Measurements from ENCODE around the gene GRHL1.

The GRHL1 gene

DNA sequence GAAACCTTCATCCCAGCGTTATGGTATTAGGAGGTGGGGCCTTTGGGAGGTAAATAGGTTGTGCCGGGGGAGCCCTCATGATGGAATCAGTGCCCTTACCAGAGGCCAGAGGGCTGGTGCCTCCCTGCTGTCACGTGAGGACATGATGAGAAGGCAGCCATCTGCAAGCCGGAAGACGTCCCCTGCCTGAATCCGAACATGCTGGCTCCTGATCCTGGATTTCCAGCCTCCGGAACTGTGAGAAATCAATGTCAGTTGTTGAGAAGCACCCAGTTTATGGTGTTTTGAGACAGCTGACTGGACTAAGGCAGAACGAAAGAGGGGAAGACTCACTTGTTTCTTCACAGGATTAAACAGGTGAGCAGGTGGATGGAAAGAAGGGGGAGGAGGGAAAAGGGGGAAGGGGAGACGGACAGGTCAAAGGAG is 78.8 kb downstream of the GRHL1 start:
- peak; percentile 88 for DNase-seq

DNA sequence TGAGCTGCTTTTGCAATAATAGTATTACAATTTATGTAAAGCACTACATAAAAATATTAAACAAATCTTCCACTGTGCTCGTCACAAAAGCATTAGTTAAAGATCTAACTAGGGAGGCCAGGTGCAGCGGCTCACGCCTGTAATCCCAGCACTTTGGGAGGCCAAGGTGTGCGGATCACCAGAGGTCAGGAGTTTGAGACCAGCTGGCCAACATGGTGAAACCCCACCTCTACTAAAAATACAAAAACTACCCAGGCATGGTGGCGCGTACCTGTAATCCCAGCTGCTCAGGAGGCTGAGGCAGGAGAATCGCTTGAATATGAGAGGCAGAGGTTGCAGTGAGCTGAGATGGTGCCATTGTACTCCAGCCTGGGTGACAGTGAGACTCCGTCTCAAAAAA is 79.3 kb downstream of the GRHL1 start:
- DNase-seq = peak; percentile 11

GRCh38 chr2:10031886-10032745 is 80.6 kb downstream of the GRHL1 start:
- DNase-seq = peak; percentile 8

- DNase-seq = no peak
Observed at GRCh38 chr2:10032746-10033105, 81.2 kb downstream of the GRHL1 start.

GRCh38 chr2:10033251-10034006 is 81.9 kb downstream of the GRHL1 start:
- no peak for DNase-seq

DNA sequence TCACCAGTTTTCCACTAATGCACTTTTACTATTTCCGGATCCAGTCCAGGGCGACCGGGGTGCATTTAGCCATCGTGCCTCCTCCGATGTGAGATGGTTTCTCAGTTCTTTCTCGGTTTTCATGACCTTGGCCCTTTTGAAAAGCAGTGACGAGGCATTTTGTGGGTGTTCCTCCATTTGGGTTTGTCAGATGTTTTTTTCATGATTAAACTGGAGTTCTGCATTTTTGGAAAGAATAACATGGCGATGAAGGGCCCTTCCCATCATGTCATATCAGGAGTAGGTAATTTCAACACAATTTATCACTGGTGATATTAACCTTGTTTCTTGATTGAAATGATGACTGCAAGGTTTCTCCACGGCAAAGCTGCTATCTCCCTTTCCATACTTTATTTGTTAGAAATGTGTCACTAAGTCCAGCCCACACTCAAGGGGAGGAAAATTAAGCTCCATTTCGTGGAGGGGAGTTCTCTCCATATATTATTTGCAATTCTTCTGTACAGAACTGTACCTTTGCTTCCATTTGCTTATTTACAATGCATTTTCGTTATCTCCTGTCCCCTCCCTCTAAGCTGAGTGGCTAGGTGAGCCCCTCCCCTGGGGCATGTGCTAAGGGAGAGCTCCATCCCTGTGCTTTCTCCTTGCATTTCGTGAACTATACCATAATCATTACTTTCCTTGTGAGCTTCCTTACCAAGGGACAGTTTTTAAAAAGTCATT is 83.0 kb downstream of the GRHL1 start:
- no peak for DNase-seq

- no peak for DNase-seq
Observed at GRCh38 chr2:10035053-10035422, 83.5 kb downstream of the GRHL1 start.

- DNase-seq = no peak
Observed at GRCh38 chr2:10035633-10036032, 84.1 kb downstream of the GRHL1 start.

GRCh38 chr2:10036095-10036884 is 84.8 kb downstream of the GRHL1 start:
- DNase-seq = no peak

- DNase-seq = no peak
Observed at GRCh38 chr2:10038123-10038522, 86.6 kb downstream of the GRHL1 start.

- no peak for DNase-seq
Observed at GRCh38 chr2:10038716-10039115, 87.2 kb downstream of the GRHL1 start.

DNA sequence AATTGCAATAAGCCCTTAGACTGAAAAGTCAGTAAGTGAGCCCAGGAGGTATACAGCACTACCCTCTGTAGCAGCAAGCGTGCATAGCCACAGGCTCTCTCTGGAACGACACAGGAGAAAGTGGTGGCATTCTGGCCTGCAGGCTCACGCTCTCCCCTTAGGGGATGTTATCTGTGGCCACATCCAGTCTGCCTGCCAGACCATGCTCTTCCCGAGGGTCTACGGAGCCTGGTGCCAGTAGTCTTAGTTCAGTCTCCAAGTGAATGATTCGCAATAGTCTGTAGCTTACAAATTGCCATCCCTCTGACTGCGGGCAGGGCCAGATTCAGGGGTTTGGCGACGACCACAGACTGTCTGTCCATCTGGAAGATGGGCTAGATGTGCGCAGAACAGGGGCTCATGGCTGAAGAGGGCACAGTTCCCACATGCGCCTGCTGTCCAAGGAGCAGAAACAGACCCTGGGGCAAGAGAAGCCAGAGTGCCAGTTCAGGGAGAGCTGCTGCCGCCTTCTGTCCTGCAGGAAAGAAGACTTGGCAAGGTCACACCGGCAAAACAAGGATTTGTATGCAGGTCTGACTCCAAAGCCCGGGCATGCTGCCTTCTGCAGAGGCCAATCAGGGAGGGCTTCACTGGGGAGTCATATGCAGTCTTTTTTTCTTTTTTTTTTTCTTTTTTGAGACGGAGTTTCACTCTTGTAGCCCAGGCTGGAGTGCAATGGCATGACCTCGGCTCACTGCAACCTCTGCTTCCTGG is 88.3 kb downstream of the GRHL1 start:
- DNase-seq = no peak

DNA sequence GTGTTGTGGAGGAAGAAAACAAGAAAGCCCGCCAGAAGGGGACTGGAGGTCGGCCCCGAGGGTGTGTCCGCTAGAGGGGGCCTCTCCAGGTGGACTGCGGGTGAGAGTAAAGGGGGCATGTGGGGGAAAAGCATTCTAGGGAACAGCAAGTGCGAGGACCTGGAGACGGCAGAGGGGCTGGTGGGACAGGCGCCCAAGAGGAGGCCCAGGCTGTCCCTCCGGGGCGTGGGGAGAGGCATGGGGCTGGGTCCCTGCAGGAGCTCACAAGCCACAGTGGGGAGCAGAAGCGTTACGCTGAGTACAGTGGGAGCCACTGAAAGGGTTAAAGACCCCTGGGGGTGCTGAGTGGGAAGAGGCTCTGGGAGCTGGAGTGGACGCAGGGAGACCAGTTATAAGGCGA is 90.2 kb downstream of the GRHL1 start:
- peak; percentile 10 for DNase-seq

- DNase-seq = peak; percentile 72
Observed at GRCh38 chr2:10042301-10043161, 91.0 kb downstream of the GRHL1 start.

- DNase-seq = peak; percentile 90
Observed at GRCh38 chr2:10043256-10043905, 91.9 kb downstream of the GRHL1 start, which contains the start of gene KLF11. Gene KLF11, plus strand, starts transcription at chr2:10043550. Its CDS starts 167 bp downstream, at chr2:10043717.

- peak; percentile 93 for DNase-seq
Observed at GRCh38 chr2:10043906-10044601, 92.6 kb downstream of the GRHL1 start.

- no peak for DNase-seq
Observed at GRCh38 chr2:10045561-10046355, 94.3 kb downstream of the GRHL1 start.

GRCh38 chr2:10046931-10047330 is 95.4 kb downstream of the GRHL1 start:
- no peak for DNase-seq
